GM23338 (cell line): ENCODE results near the gene DACH1. TPM values are rescaled to one million over a fixed set of nuclear protein-coding genes. Genes with fewer than 3 reads are reported as not detected.

ENCODE experiments used
- ATAC-seq: fragments of 200-7000 bp; cut with Tn5 transposase; 3 replicates; pipeline ENCODE4 v1.9.1; 2020
- DNase-seq: peaks from one replicate; pipeline ENCODE4 v3.0.0-alpha.2; 2015; ENCODE audit warnings: low spot score
- H2AFZ ChIP-seq: fragments of 200-600 bp; sonication (generic); 2 replicates; pipeline ENCODE4 v1.8.0; 2016; ENCODE audit warnings: antibody characterized with exemption, mild to moderate bottlenecking, moderate library complexity
- H3F3A ChIP-seq: fragments of 200-600 bp; sonication (generic); replicated peaks from 2 replicates; pipeline ENCODE4 v1.8.0; 2017; ENCODE audit warnings: antibody characterized with exemption, mixed run types, low read depth
- H3K27ac ChIP-seq: fragments of 200-600 bp; sonication (generic); 2 replicates; pipeline ENCODE4 v1.6.1; 2016; ENCODE audit warnings: low read depth
- H3K27me3 ChIP-seq: fragments of 200-600 bp; sonication (generic); 2 replicates; pipeline ENCODE4 v1.8.0; 2016; ENCODE audit warnings: mild to moderate bottlenecking, mixed run types, moderate library complexity; ENCODE audit not compliant: insufficient read depth
- H3K36me3 ChIP-seq: fragments of 200-600 bp; sonication (generic); 2 replicates; pipeline ENCODE4 v1.8.0; 2016; ENCODE audit warnings: mild to moderate bottlenecking; ENCODE audit not compliant: insufficient read depth
- H3K4me1 ChIP-seq: fragments of 200-600 bp; sonication (generic); 2 replicates; pipeline ENCODE4 v1.8.0; 2016; ENCODE audit warnings: mild to moderate bottlenecking, moderate library complexity; ENCODE audit not compliant: insufficient read depth
- H3K4me2 ChIP-seq: fragments of 200-600 bp; sonication (generic); 2 replicates; pipeline ENCODE4 v1.7.1; 2017; ENCODE audit warnings: mixed run types
- H3K4me3 ChIP-seq: fragments of 200-600 bp; sonication (generic); 2 replicates; pipeline ENCODE4 v1.6.1; 2016; ENCODE audit warnings: mixed run types
- H3K79me2 ChIP-seq: fragments of 200-600 bp; sonication (generic); replicated peaks from 2 replicates; pipeline ENCODE4 v1.8.0; 2017; ENCODE audit warnings: mild to moderate bottlenecking; ENCODE audit not compliant: insufficient read depth
- H3K9me2 ChIP-seq: fragments of 200-600 bp; sonication (generic); 2 replicates; pipeline ENCODE4 v1.8.0; 2017; ENCODE audit not compliant: insufficient read depth
- H4K20me1 ChIP-seq: fragments of 200-600 bp; sonication (generic); replicated peaks from 2 replicates; pipeline ENCODE4 v1.8.0; 2017; ENCODE audit warnings: mild to moderate bottlenecking; ENCODE audit not compliant: insufficient read depth
- H3K27ac Mint-ChIP-seq: 2 replicates; pipeline ENCODE4 v1.8.0; 2020; ENCODE audit warnings: inconsistent platforms, mild to moderate bottlenecking, moderate library complexity, mixed read lengths
- H3K27me3 Mint-ChIP-seq: 3 replicates; pipeline ENCODE4 v1.8.0; 2022; ENCODE audit warnings: low read depth, mild to moderate bottlenecking, moderate library complexity, mixed read lengths, inconsistent platforms; ENCODE audit not compliant: insufficient read depth, poor library complexity
- H3K36me3 Mint-ChIP-seq: 3 replicates; pipeline ENCODE4 v1.8.0; 2021; ENCODE audit warnings: low read depth, mild to moderate bottlenecking, inconsistent platforms, moderate library complexity, mixed read lengths
- H3K4me1 Mint-ChIP-seq: 3 replicates; pipeline ENCODE4 v1.8.0; 2020; ENCODE audit warnings: mild to moderate bottlenecking, inconsistent platforms, mixed read lengths
- H3K4me3 Mint-ChIP-seq: 3 replicates; pipeline ENCODE4 v1.8.0; 2021; ENCODE audit warnings: moderate library complexity, mild to moderate bottlenecking, inconsistent platforms, mixed read lengths
- H3K9me3 Mint-ChIP-seq: 3 replicates; pipeline ENCODE4 v1.8.0; 2020; ENCODE audit warnings: moderate library complexity, mild to moderate bottlenecking, inconsistent platforms, mixed read lengths
- CREB1 ChIP-seq: fragments of 250-450 bp; sonication (Bioruptor Pico); IDR thresholded peaks from 2 replicates; pipeline ENCODE4 v1.5.0; 2020; ENCODE audit warnings: low read depth, mild to moderate bottlenecking, moderate library complexity
- CTCF ChIP-seq, 2 experiments: fragments of 200-600 bp in 1 of 2; sonication (generic) in 1 of 2; conservative IDR thresholded peaks; 2 replicates each; pipeline versions ENCODE4 v1.5.1 to v1.6.1; 2016 to 2017; ENCODE audit warnings: antibody characterized with exemption in 2 of 2, low read depth in 2 of 2, mild to moderate bottlenecking in 2 of 2, moderate library complexity in 1 of 2
- EZH2 ChIP-seq: fragments of 200-600 bp; sonication (generic); IDR thresholded peaks from one replicate; pipeline ENCODE4 v1.8.0; 2017; ENCODE audit warnings: antibody characterized with exemption, mild to moderate bottlenecking, low read depth; ENCODE audit not compliant: unreplicated experiment
- EZH2phosphoT487 ChIP-seq: fragments of 200-600 bp; sonication (generic); IDR thresholded peaks from one replicate; pipeline ENCODE4 v1.8.1; 2018; ENCODE audit warnings: antibody characterized with exemption; ENCODE audit not compliant: unreplicated experiment
- JUNB ChIP-seq: IDR thresholded peaks from one replicate; pipeline ENCODE4 v1.6.1; 2016; ENCODE audit warnings: antibody characterized with exemption; ENCODE audit not compliant: unreplicated experiment
- NANOG ChIP-seq: IDR thresholded peaks from 2 replicates; pipeline ENCODE4 v1.6.1; 2016; ENCODE audit warnings: antibody characterized with exemption, borderline replicate concordance
- STAT1 ChIP-seq: IDR thresholded peaks from one replicate; pipeline ENCODE4 v1.6.1; 2016; ENCODE audit warnings: antibody characterized with exemption; ENCODE audit not compliant: unreplicated experiment
- ZNF331 ChIP-seq: fragments of 250-450 bp; sonication (Bioruptor Pico); IDR thresholded peaks from 2 replicates; pipeline ENCODE4 v1.5.0; 2020; ENCODE audit warnings: low read depth, mild to moderate bottlenecking, moderate library complexity
- polyA plus RNA-seq: library from polyadenylated mRNA; unstranded; fragments of >200 nt; fragmentation: Nextera tagmentation; extraction: Ambion mirVana; gene quantifications from 2 replicates; pipeline ENCODE4 v1.2.1, GENCODE V29; 2016
- total RNA-seq: library from RNA; depleted of rRNA; stranded (reverse); fragments of >200 nt; shearing (Covaris generic); gene quantifications from 2 replicates; pipeline ENCODE4 v1.2.3, GENCODE V29; 2014
- TF ChIP-seq, protein P1 (sequence below): IDR thresholded peaks from 2 replicates; pipeline ENCODE4 v1.6.1; 2016; ENCODE audit warnings: antibody characterized with exemption
- TF ChIP-seq, protein P2 (sequence below): IDR thresholded peaks from one replicate; pipeline ENCODE4 v1.6.1; 2018; ENCODE audit warnings: antibody characterized with exemption; ENCODE audit not compliant: unreplicated experiment

DACH1 gene
- total and polyA plus RNA-seq, 2 experiments from 2014 or later, result 0.45 to 0.57 TPM

- Histone ChIP-seq H2AFZ (no peak overlapping the region), H4K20me1 (no peaks in the 10 kb centered on the region), H3K79me2 (no peaks in the 10 kb centered on the region), H3K9me2 (no peaks in the 10 kb centered on the region), H3K36me3 (no peaks in the 10 kb centered on the region), H3K4me2 (no peak overlapping the region), H3K4me1 (peaks cover 35% of the 10 kb centered on the region), H3K27ac (no peak overlapping the region), H3K27me3 (peaks cover 25% of the 10 kb centered on the region), H3K4me3 (no peak overlapping the region), H3F3A (no peaks in the 10 kb centered on the region)
- TF ChIP-seq STAT1 (no peak), ZNF331 (CRISPR knock-in tag) (no peak), EZH2 (no peak), CREB1 (no peak), NANOG (no peak), EZH2phosphoT487 (no peak), JUNB (no peak)
- TF ChIP-seq, protein P1, sequence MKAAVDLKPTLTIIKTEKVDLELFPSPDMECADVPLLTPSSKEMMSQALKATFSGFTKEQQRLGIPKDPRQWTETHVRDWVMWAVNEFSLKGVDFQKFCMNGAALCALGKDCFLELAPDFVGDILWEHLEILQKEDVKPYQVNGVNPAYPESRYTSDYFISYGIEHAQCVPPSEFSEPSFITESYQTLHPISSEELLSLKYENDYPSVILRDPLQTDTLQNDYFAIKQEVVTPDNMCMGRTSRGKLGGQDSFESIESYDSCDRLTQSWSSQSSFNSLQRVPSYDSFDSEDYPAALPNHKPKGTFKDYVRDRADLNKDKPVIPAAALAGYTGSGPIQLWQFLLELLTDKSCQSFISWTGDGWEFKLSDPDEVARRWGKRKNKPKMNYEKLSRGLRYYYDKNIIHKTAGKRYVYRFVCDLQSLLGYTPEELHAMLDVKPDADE, result no peak
- Mint-ChIP-seq H3K27ac (no peak overlapping the region), H3K4me1 (peaks cover 40% of the 10 kb centered on the region), H3K4me3 (no peak overlapping the region), H3K36me3 (no peaks in the 10 kb centered on the region), H3K9me3 (no peaks in the 10 kb centered on the region), H3K27me3 (peaks cover 11% of the 10 kb centered on the region)
- DNase-seq (no peak), ATAC-seq (no peak)
Observed at GRCh38 chr13:71873418-71874247, 6.6 kb upstream of the DACH1 start.

DNA sequence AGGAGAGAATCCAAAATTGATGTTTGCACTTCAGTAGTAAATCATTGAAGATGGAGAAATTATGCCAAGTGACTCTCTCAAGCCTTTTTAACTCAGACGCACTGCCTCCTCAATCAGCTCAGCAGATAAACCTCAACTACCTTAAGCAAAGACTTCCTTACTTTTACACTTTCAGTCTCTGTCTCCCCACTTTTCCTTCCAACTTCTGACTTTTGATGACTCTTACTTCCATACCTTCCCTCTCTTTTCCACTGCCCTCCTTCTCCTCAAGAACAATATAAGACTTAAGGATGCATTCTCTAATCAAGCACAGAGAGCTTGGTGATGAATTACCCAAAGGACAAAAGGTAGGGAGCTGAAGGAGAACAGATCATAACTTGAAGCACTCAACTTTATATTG is 4.8 kb upstream of the DACH1 start:
- ATAC-seq, result no peak
- Histone ChIP-seq H3K4me2 (no peak overlapping the region), H3K79me2 (no peaks in the 10 kb centered on the region), H3K9me2 (no peaks in the 10 kb centered on the region), H2AFZ (no peak overlapping the region), H3K4me3 (no peak overlapping the region), H3K27ac (no peak overlapping the region), H3F3A (no peaks in the 10 kb centered on the region), H3K4me1 (peaks cover 41% of the 10 kb centered on the region), H3K27me3 (peaks cover 42% of the 10 kb centered on the region), H3K36me3 (no peaks in the 10 kb centered on the region), H4K20me1 (no peaks in the 10 kb centered on the region)
- no peak overlapping the region for H3K27ac Mint-ChIP-seq
- H3K27me3 Mint-ChIP-seq, result peaks cover 29% of the 10 kb centered on the region
- H3K4me1 Mint-ChIP-seq, result peaks cover 37% of the 10 kb centered on the region
- no peak overlapping the region for H3K4me3 Mint-ChIP-seq
- DNase-seq, result no peak
- H3K9me3 Mint-ChIP-seq, result no peaks in the 10 kb centered on the region
- no peaks in the 10 kb centered on the region for H3K36me3 Mint-ChIP-seq
- TF ChIP-seq CTCF (conservative IDR thresholded peaks at IDR 0.05; ENCODE audit: low read depth in 2 of 2), result no peak
- TF ChIP-seq NANOG, result no peak
- TF ChIP-seq JUNB, result no peak
- TF ChIP-seq, protein P2, sequence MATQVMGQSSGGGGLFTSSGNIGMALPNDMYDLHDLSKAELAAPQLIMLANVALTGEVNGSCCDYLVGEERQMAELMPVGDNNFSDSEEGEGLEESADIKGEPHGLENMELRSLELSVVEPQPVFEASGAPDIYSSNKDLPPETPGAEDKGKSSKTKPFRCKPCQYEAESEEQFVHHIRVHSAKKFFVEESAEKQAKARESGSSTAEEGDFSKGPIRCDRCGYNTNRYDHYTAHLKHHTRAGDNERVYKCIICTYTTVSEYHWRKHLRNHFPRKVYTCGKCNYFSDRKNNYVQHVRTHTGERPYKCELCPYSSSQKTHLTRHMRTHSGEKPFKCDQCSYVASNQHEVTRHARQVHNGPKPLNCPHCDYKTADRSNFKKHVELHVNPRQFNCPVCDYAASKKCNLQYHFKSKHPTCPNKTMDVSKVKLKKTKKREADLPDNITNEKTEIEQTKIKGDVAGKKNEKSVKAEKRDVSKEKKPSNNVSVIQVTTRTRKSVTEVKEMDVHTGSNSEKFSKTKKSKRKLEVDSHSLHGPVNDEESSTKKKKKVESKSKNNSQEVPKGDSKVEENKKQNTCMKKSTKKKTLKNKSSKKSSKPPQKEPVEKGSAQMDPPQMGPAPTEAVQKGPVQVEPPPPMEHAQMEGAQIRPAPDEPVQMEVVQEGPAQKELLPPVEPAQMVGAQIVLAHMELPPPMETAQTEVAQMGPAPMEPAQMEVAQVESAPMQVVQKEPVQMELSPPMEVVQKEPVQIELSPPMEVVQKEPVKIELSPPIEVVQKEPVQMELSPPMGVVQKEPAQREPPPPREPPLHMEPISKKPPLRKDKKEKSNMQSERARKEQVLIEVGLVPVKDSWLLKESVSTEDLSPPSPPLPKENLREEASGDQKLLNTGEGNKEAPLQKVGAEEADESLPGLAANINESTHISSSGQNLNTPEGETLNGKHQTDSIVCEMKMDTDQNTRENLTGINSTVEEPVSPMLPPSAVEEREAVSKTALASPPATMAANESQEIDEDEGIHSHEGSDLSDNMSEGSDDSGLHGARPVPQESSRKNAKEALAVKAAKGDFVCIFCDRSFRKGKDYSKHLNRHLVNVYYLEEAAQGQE, result no peak
